Testis (tissue), 2 donors: ENCODE data around the gene PRPS1.

Experiments
- POLR2A ChIP-seq: fragments of 450-650 bp; IDR thresholded peaks from one replicate; pipeline ENCODE4 v1.6.1; 2017; ENCODE audit warnings: antibody characterized with exemption, mild to moderate bottlenecking, moderate library complexity
- TF ChIP-seq, protein P1 (sequence below), 3 experiments: fragments of 450-650 bp in 2 of 3; fragments of 200-600 bp in 1 of 3; sonication (generic) in 1 of 3; IDR thresholded peaks; one replicate each; pipeline ENCODE4 v1.5.1; 2016 to 2019; ENCODE audit warnings: antibody characterized with exemption in 3 of 3, mild to moderate bottlenecking in 2 of 3, moderate library complexity in 1 of 3

DNA sequence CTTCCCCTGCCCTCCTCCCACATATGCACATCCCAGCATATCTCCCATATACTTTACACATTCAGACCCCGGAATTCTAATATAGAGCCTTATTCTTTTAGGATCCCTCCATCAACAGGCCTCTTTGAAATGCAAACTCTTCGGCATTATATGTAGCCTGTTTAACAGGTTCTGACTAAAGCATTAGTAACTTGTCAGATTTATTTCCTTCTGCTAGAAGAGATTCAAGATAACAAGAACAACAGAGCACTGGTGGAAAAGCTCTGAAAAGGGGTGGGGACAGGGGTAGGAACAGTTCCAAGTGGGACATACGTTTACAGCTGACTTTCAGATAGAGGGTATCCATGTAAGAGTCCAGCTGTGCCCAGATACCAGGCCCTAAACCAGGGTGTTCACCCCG is 31.7 kb upstream of the PRPS1 start:
- no peak for TF ChIP-seq POLR2A
- TF ChIP-seq, protein P1, sequence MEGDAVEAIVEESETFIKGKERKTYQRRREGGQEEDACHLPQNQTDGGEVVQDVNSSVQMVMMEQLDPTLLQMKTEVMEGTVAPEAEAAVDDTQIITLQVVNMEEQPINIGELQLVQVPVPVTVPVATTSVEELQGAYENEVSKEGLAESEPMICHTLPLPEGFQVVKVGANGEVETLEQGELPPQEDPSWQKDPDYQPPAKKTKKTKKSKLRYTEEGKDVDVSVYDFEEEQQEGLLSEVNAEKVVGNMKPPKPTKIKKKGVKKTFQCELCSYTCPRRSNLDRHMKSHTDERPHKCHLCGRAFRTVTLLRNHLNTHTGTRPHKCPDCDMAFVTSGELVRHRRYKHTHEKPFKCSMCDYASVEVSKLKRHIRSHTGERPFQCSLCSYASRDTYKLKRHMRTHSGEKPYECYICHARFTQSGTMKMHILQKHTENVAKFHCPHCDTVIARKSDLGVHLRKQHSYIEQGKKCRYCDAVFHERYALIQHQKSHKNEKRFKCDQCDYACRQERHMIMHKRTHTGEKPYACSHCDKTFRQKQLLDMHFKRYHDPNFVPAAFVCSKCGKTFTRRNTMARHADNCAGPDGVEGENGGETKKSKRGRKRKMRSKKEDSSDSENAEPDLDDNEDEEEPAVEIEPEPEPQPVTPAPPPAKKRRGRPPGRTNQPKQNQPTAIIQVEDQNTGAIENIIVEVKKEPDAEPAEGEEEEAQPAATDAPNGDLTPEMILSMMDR (IDR thresholded peaks at IDR 0.05) = no peak
